GM12892 (cell line): ENCODE results near the gene BAIAP3.

Source experiments
- DNase-seq: peaks from one replicate; pipeline ENCODE4 v3.0.0; 2011; ENCODE audit not compliant: insufficient read length
- FAIRE-seq: peaks from 2 replicates; lab custom pipeline; 2011; peaks lifted over from hg19 to GRCh38; lab: Jason Lieb, UNC
- POLR2A ChIP-seq: IDR thresholded peaks from 2 replicates; pipeline ENCODE4 v1.6.1; 2011; ENCODE audit warnings: low read depth, low read length, control low read depth
- POLR2AphosphoS5 ChIP-seq: IDR thresholded peaks from 2 replicates; pipeline ENCODE4 v1.6.1; 2011; ENCODE audit warnings: low read depth, low read length, control low read depth
- TAF1 ChIP-seq: IDR thresholded peaks from 2 replicates; pipeline ENCODE4 v1.6.1; 2011; ENCODE audit warnings: low read depth, mild to moderate bottlenecking, control low read depth, low read length, borderline replicate concordance

The BAIAP3 gene

GRCh38 chr16:1347286-1347855 lies 13.9 kb downstream of the BAIAP3 start:
- DNase-seq: no peak
- no peak for FAIRE-seq
- TF ChIP-seq POLR2AphosphoS5 (no peak), POLR2A (no peak; the same call in 1 of the 2 replicates), TAF1 (no peak)

GRCh38 chr16:1347962-1348361 lies 14.5 kb downstream of the BAIAP3 start:
- FAIRE-seq: no peak

GRCh38 chr16:1348441-1348840 lies 15.0 kb downstream of the BAIAP3 start:
- DNase-seq (no peak), FAIRE-seq (no peak)
- TF ChIP-seq POLR2AphosphoS5 (no peak), POLR2A (no peak), TAF1 (no peak)

More at GRCh38 chr16:1347962-1348361, 14.5 kb downstream of the BAIAP3 start:
- DNase-seq: no peak
- TF ChIP-seq TAF1 (no peak), POLR2A (no peak), POLR2AphosphoS5 (no peak)

GRCh38 chr16:1348926-1349325 lies 15.5 kb downstream of the BAIAP3 start:
- no peak for FAIRE-seq
- TF ChIP-seq POLR2AphosphoS5 (no peak), TAF1 (no peak), POLR2A (no peak)
- DNase-seq: no peak

- no peak for FAIRE-seq
- no peak for DNase-seq
- no peak for TF ChIP-seq TAF1
These were observed 15.9 kb downstream of the BAIAP3 start for GRCh38 chr16:1349351-1349750.

- FAIRE-seq (no peak), DNase-seq (no peak)
- TF ChIP-seq TAF1 (no peak), POLR2A (no peak), POLR2AphosphoS5 (no peak)
These were observed 16.5 kb downstream of the BAIAP3 start for GRCh38 chr16:1349951-1350350.

GRCh38 chr16:1350691-1351090 lies 17.2 kb downstream of the BAIAP3 start:
- TF ChIP-seq POLR2A: no peak
- FAIRE-seq: no peak

GRCh38 chr16:1351215-1351581 lies 17.8 kb downstream of the BAIAP3 start:
- TF ChIP-seq TAF1 (no peak), POLR2A (no peak), POLR2AphosphoS5 (no peak)
- FAIRE-seq: peak; percentile 14
- DNase-seq: no peak

More at GRCh38 chr16:1350691-1351090, 17.2 kb downstream of the BAIAP3 start:
- DNase-seq: no peak

GRCh38 chr16:1351582-1352362 lies 18.3 kb downstream of the BAIAP3 start, which contains the start of the genes GNPTG and TSR3:
Gene GNPTG (plus strand): TSS chr16:1351931. CDS start chr16:1351966, 35 bp downstream.
Gene TSR3 (minus strand): TSS chr16:1351878. CDS start chr16:1351804, 74 bp downstream.
- peak; percentile 99 for FAIRE-seq

GRCh38 chr16:1354815-1355540 lies 21.5 kb downstream of the BAIAP3 start:
- no peak for DNase-seq
- no peak for FAIRE-seq
- TF ChIP-seq POLR2A (no peak), TAF1 (no peak), POLR2AphosphoS5 (no peak)

More at GRCh38 chr16:1351582-1352362, 18.3 kb downstream of the BAIAP3 start, which contains the start of the genes GNPTG and TSR3:
- DNase-seq: peak; percentile 97
- peak; percentile 68; the same call in 1 of the 2 replicates for TF ChIP-seq POLR2AphosphoS5
- TF ChIP-seq TAF1: peak; percentile 82
- TF ChIP-seq POLR2A: peak; percentile 78

GRCh38 chr16:1355591-1355990 lies 22.1 kb downstream of the BAIAP3 start:
- DNase-seq (no peak), FAIRE-seq (no peak)
- no peak for TF ChIP-seq POLR2A
- TF ChIP-seq TAF1: no peak
- no peak for TF ChIP-seq POLR2AphosphoS5
